Dendritic cell treated with granulocyte-macrophage colony-stimulating factor and Interleukin-4, amounts not matched to agents 40 ng/mL and 50 ng/mL, for 4 days (primary cell): Measurements from ENCODE around the gene CNTD1.

Experiments
- H3K27ac Mint-ChIP-seq: one replicate; pipeline ENCODE4 v1.8.0; 2022; ENCODE audit warnings: mild to moderate bottlenecking, mixed read lengths
- H3K27me3 Mint-ChIP-seq: one replicate; pipeline ENCODE4 v1.8.0; 2022; ENCODE audit warnings: mild to moderate bottlenecking, mixed read lengths
- H3K36me3 Mint-ChIP-seq: one replicate; pipeline ENCODE4 v1.8.0; 2022; ENCODE audit warnings: low read depth, mixed read lengths
- H3K4me1 Mint-ChIP-seq: one replicate; pipeline ENCODE4 v1.8.0; 2022; ENCODE audit warnings: low read depth, mixed read lengths
- H3K4me3 Mint-ChIP-seq: one replicate; pipeline ENCODE4 v1.8.0; 2022; ENCODE audit warnings: mild to moderate bottlenecking, moderate library complexity, mixed read lengths
- H3K9me3 Mint-ChIP-seq: one replicate; pipeline ENCODE4 v1.8.0; 2022; ENCODE audit warnings: mixed read lengths
- intact Hi-C: fragments of 100-400 bp; cut with micrococcal nuclease; formaldehyde crosslinking; loops from one replicate; pipeline ENCODE4 v1.15.0; 2022

The CNTD1 gene

GRCh38 chr17:42841975-42842685 is 43.5 kb downstream of the CNTD1 start:
- H3K9me3 Mint-ChIP-seq = no peaks in the 10 kb centered on the region
- H3K4me3 Mint-ChIP-seq = no peak overlapping the region
- intact Hi-C loops = loop anchor here (2.0 to 10.0 kb wide), 3 partner anchors 87 to 153 kb away; partner anchors contain the start of gene RPL27
- H3K36me3 Mint-ChIP-seq = peaks cover 91% of the 10 kb centered on the region
- H3K27me3 Mint-ChIP-seq = no peaks in the 10 kb centered on the region
- no peak overlapping the region for H3K27ac Mint-ChIP-seq
- H3K4me1 Mint-ChIP-seq = peaks cover 22% of the 10 kb centered on the region

- peaks cover 25% of the 10 kb centered on the region for H3K4me1 Mint-ChIP-seq
- H3K9me3 Mint-ChIP-seq = no peaks in the 10 kb centered on the region
- intact Hi-C loops = loop anchor here (2.0 to 10.0 kb wide), 3 partner anchors 85 to 151 kb away; partner anchors contain the start of gene RPL27
- H3K27ac Mint-ChIP-seq = no peak overlapping the region
- no peak overlapping the region for H3K4me3 Mint-ChIP-seq
- H3K27me3 Mint-ChIP-seq = no peaks in the 10 kb centered on the region
- peaks cover 78% of the 10 kb centered on the region for H3K36me3 Mint-ChIP-seq
Measured at GRCh38 chr17:42843358-42843934, 44.8 kb downstream of the CNTD1 start.

- H3K27ac Mint-ChIP-seq = no peak within 1 kb of the TSS
- peaks cover 69% of the 10 kb centered on the region for H3K36me3 Mint-ChIP-seq
- no peak within 1 kb of the TSS for H3K4me3 Mint-ChIP-seq
- no peaks in the 10 kb centered on the region for H3K9me3 Mint-ChIP-seq
- intact Hi-C loops = loop anchor here (10.0 kb wide), 1 partner anchor 151 kb away; the partner anchor contains the start of gene RPL27
- no peaks in the 10 kb centered on the region for H3K27me3 Mint-ChIP-seq
- H3K4me1 Mint-ChIP-seq = peaks cover 25% of the 10 kb centered on the region
Measured at GRCh38 chr17:42844271-42844670, 45.6 kb downstream of the CNTD1 start, which contains the start of gene AOC2. AOC2 (plus strand) TSS chr17:42844580; CDS start chr17:42844627, 47 bp downstream.

GRCh38 chr17:42844761-42845555 is 46.3 kb downstream of the CNTD1 start:
- Mint-ChIP-seq H3K4me1 (peaks cover 25% of the 10 kb centered on the region), H3K9me3 (no peaks in the 10 kb centered on the region), H3K27me3 (peaks cover under 1% of the 10 kb centered on the region), H3K4me3 (no peak overlapping the region), H3K36me3 (peaks cover 62% of the 10 kb centered on the region), H3K27ac (no peak overlapping the region)
- intact Hi-C loops = loop anchor here (10.0 kb wide), 1 partner anchor 150 kb away; the partner anchor contains the start of gene RPL27

- peak overlapping the region; percentile 3 for H3K27ac Mint-ChIP-seq
- H3K9me3 Mint-ChIP-seq = no peaks in the 10 kb centered on the region
- H3K4me1 Mint-ChIP-seq = peaks cover 25% of the 10 kb centered on the region
- H3K4me3 Mint-ChIP-seq = no peak overlapping the region
- intact Hi-C loops = loop anchor here (10.0 kb wide), 1 partner anchor 149 kb away; the partner anchor contains the start of gene RPL27
- H3K27me3 Mint-ChIP-seq = peaks cover 4% of the 10 kb centered on the region
- peaks cover 57% of the 10 kb centered on the region for H3K36me3 Mint-ChIP-seq
Measured at GRCh38 chr17:42845556-42845917, 46.9 kb downstream of the CNTD1 start.

- Mint-ChIP-seq H3K27ac (peak overlapping the region; percentile 3), H3K4me3 (no peak overlapping the region), H3K4me1 (peaks cover 25% of the 10 kb centered on the region), H3K27me3 (peaks cover 4% of the 10 kb centered on the region), H3K9me3 (no peaks in the 10 kb centered on the region), H3K36me3 (peaks cover 51% of the 10 kb centered on the region)
- intact Hi-C loops = loop anchor here (10.0 kb wide), 1 partner anchor 149 kb away; the partner anchor contains the start of gene RPL27
Measured at GRCh38 chr17:42845918-42846593, 47.4 kb downstream of the CNTD1 start.

GRCh38 chr17:42846594-42847280 is 48.1 kb downstream of the CNTD1 start:
- intact Hi-C loops = loop anchor here (10.0 kb wide), 1 partner anchor 148 kb away; the partner anchor contains the start of gene RPL27
- H3K4me3 Mint-ChIP-seq = no peak overlapping the region
- H3K27ac Mint-ChIP-seq = peak overlapping the region; percentile 3
- no peaks in the 10 kb centered on the region for H3K9me3 Mint-ChIP-seq
- H3K36me3 Mint-ChIP-seq = peaks cover 45% of the 10 kb centered on the region
- peaks cover 6% of the 10 kb centered on the region for H3K27me3 Mint-ChIP-seq
- peaks cover 25% of the 10 kb centered on the region for H3K4me1 Mint-ChIP-seq

GRCh38 chr17:42848093-42848492 is 49.4 kb downstream of the CNTD1 start:
- Mint-ChIP-seq H3K9me3 (no peaks in the 10 kb centered on the region), H3K36me3 (peaks cover 31% of the 10 kb centered on the region), H3K4me3 (no peak overlapping the region), H3K27ac (no peak overlapping the region), H3K27me3 (peaks cover 6% of the 10 kb centered on the region), H3K4me1 (peaks cover 31% of the 10 kb centered on the region)
- intact Hi-C loops = loop anchor here (10.0 kb wide), 1 partner anchor 147 kb away; the partner anchor contains the start of gene RPL27

GRCh38 chr17:42849031-42849430 is 50.4 kb downstream of the CNTD1 start:
- peaks cover 22% of the 10 kb centered on the region for H3K36me3 Mint-ChIP-seq
- H3K4me1 Mint-ChIP-seq = peaks cover 32% of the 10 kb centered on the region
- H3K9me3 Mint-ChIP-seq = no peaks in the 10 kb centered on the region
- H3K27ac Mint-ChIP-seq = no peak overlapping the region
- H3K4me3 Mint-ChIP-seq = no peak overlapping the region
- intact Hi-C loops = loop anchor here (10.0 kb wide), 1 partner anchor 146 kb away; the partner anchor contains the start of gene RPL27
- H3K27me3 Mint-ChIP-seq = peaks cover 6% of the 10 kb centered on the region

- no peak overlapping the region for H3K27ac Mint-ChIP-seq
- no peaks in the 10 kb centered on the region for H3K9me3 Mint-ChIP-seq
- H3K36me3 Mint-ChIP-seq = peaks cover 16% of the 10 kb centered on the region
- H3K4me3 Mint-ChIP-seq = no peak overlapping the region
- H3K4me1 Mint-ChIP-seq = peaks cover 32% of the 10 kb centered on the region
- intact Hi-C loops = loop anchor here (10.0 kb wide), 1 partner anchor 145 kb away; the partner anchor contains the start of gene RPL27
- H3K27me3 Mint-ChIP-seq = peaks cover 6% of the 10 kb centered on the region
Measured at GRCh38 chr17:42849451-42850181, 51.0 kb downstream of the CNTD1 start.

- Mint-ChIP-seq H3K4me1 (peaks cover 32% of the 10 kb centered on the region), H3K9me3 (no peaks in the 10 kb centered on the region), H3K36me3 (peaks cover 2% of the 10 kb centered on the region), H3K27ac (no peak within 1 kb of the TSS), H3K27me3 (peaks cover 6% of the 10 kb centered on the region), H3K4me3 (no peak within 1 kb of the TSS)
- intact Hi-C loops = no loop called here
Measured at GRCh38 chr17:42850954-42851353, 52.3 kb downstream of the CNTD1 start, which contains the start of gene AOC3. AOC3 (plus strand) TSS chr17:42851199; CDS start chr17:42851344, 145 bp downstream.
